Germinal center (tissue), 1 donor: ENCODE measurements around the gene ERCC1.
"Not testable (repeated sequence)": the region's sequence is repeated elsewhere in the genome, so short reads cannot be mapped to it uniquely, and the experiment has no call there.

Experiments used
- DNase-seq: peaks from one replicate; pipeline ENCODE4 v3.0.0; 2012; ENCODE audit warnings: mixed read lengths, low spot score

ERCC1 gene

GRCh38 chr19:45455707-45456499 is 32.2 kb upstream of the ERCC1 start:
- no peak for DNase-seq

- no peak for DNase-seq
Observed at GRCh38 chr19:45451850-45452387, 28.2 kb upstream of the ERCC1 start.

- peak; percentile 14 for DNase-seq
Observed at GRCh38 chr19:45451131-45451849, 27.6 kb upstream of the ERCC1 start.

- no peak for DNase-seq
Observed at GRCh38 chr19:45450012-45450333, 26.3 kb upstream of the ERCC1 start.

GRCh38 chr19:45448887-45449299 is 25.2 kb upstream of the ERCC1 start:
- no peak for DNase-seq

- DNase-seq = no peak
Observed at GRCh38 chr19:45448425-45448756, 24.7 kb upstream of the ERCC1 start.

- no peak for DNase-seq
Observed at GRCh38 chr19:45446944-45447343, 23.2 kb upstream of the ERCC1 start.

- DNase-seq = no peak
Observed at GRCh38 chr19:45446295-45446694, 22.6 kb upstream of the ERCC1 start.

- DNase-seq = no peak
Observed at GRCh38 chr19:45445139-45445538, 21.4 kb upstream of the ERCC1 start.

GRCh38 chr19:45444318-45445041 is 20.8 kb upstream of the ERCC1 start:
- peak; percentile 89 for DNase-seq

- DNase-seq = peak; percentile 75
Observed at GRCh38 chr19:45443462-45444317, 20.0 kb upstream of the ERCC1 start.

- DNase-seq = peak; percentile 62
Observed at GRCh38 chr19:45442778-45443461, 19.2 kb upstream of the ERCC1 start.

GRCh38 chr19:45442408-45442777 is 18.7 kb upstream of the ERCC1 start:
- DNase-seq = no peak

- DNase-seq = no peak
Observed at GRCh38 chr19:45440873-45441654, 17.3 kb upstream of the ERCC1 start.

- no peak for DNase-seq
Observed at GRCh38 chr19:45440259-45440638, 16.5 kb upstream of the ERCC1 start.

- peak; percentile 84 for DNase-seq
Observed at GRCh38 chr19:45439569-45440258, 16.0 kb upstream of the ERCC1 start.

GRCh38 chr19:45439190-45439568 is 15.5 kb upstream of the ERCC1 start:
- no peak for DNase-seq

- DNase-seq = no peak
Observed at GRCh38 chr19:45437328-45437727, 13.6 kb upstream of the ERCC1 start.

GRCh38 chr19:45432543-45432942 is 8.8 kb upstream of the ERCC1 start:
- not testable (repeated sequence) for DNase-seq

GRCh38 chr19:45431008-45431407 is 7.3 kb upstream of the ERCC1 start:
- DNase-seq = not testable (repeated sequence)
